ENCODE data around the gene KIAA1755. TPM values are rescaled to one million over a fixed set of nuclear protein-coding genes. Genes with fewer than 3 reads are reported as not detected.

The KIAA1755 gene
- total and polyA plus RNA-seq, 2 donors (not counting 1 experiment from before 2014, with no cell fraction given) = not detected

- H3K27ac Mint-ChIP-seq = no peak overlapping the region
- no peak for DNase-seq
- intact Hi-C loops (cut with micrococcal nuclease) = no loop called here
These were observed 47.0 kb upstream of the KIAA1755 start for GRCh38 chr20:38307371-38308046.

More at GRCh38 chr20:38307371-38308046, 47.0 kb upstream of the KIAA1755 start:
- POLR2A ChIA-PET = no interaction called here
- no peak for ATAC-seq (ENCODE audit: low read depth)
- 66% methylated on average over 8 of the region's 8 CpGs for WGBS (ENCODE audit: insufficient coverage)
- no peak overlapping the region for H3K4me3 ChIP-seq (ENCODE audit: control extremely low read depth in 1 of 5, extremely low read depth in 1 of 5, insufficient read depth in 1 of 5, low read depth in 2 of 5, low read length in 4 of 5)
- peaks cover 0 to 32% (median 15%) of the 10 kb centered on the region in 4 experiments for H3K27me3 ChIP-seq (replicated peaks in 1 of 4; ENCODE audit: control extremely low read depth in 1 of 4, control insufficient read depth in 3 of 4, insufficient read depth in 4 of 4, low read length in 3 of 4)
- Mint-ChIP-seq H3K4me1 (peaks cover 12% of the 10 kb centered on the region), H3K9me3 (ENCODE audit: insufficient read depth) (no peaks in the 10 kb centered on the region), H3K27me3 (peaks cover 77% of the 10 kb centered on the region), H3K4me3 (no peak overlapping the region)
- H3K4me2 ChIP-seq (replicated peaks; ENCODE audit: low read depth, low read length, poor library complexity, severe bottlenecking) = no peak overlapping the region
- H2AFZ ChIP-seq (ENCODE audit: insufficient read depth, low read depth, low read length, poor library complexity, severe bottlenecking) = no peak overlapping the region
- H3K9me3 ChIP-seq (ENCODE audit: control extremely low read depth in 1 of 3, control insufficient read depth in 2 of 3, insufficient read depth in 1 of 3, low read length in 2 of 3) = peaks cover 0 to 6% (median 0%) of the 10 kb centered on the region in 3 donors
- H3K9ac ChIP-seq (ENCODE audit: low read length) = no peak overlapping the region
- H4K20me1 ChIP-seq (ENCODE audit: control insufficient read depth, insufficient read depth, low read length, poor library complexity, severe bottlenecking) = no peaks in the 10 kb centered on the region
- H3K36me3 ChIP-seq (replicated peaks in 1 of 2; ENCODE audit: control extremely low read depth in 1 of 2, control insufficient read depth in 1 of 2, extremely low read depth in 1 of 2, insufficient read depth in 2 of 2, low read length in 1 of 2) = no peaks in the 10 kb centered on the region
- no peak overlapping the region for H3K27ac ChIP-seq (ENCODE audit: low read length in 2 of 2)
- no peaks in the 10 kb centered on the region for H3K79me2 ChIP-seq (ENCODE audit: control insufficient read depth, insufficient read depth, low read length)
- H3K4me1 ChIP-seq (ENCODE audit: control insufficient read depth in 2 of 2, insufficient read depth in 2 of 2, low read length in 2 of 2) = peaks cover 4 to 8% of the 10 kb centered on the region in 2 donors
- CTCF ChIA-PET = no interaction called here
- no peak for TF ChIP-seq EZH2 (IDR thresholded peaks at IDR 0.05; ENCODE audit: borderline replicate concordance, insufficient read depth, low read depth, low read length, poor library complexity, severe bottlenecking)
- no peak for TF ChIP-seq CTCF (IDR thresholded peaks at IDR 0.05)
